Parathyroid adenoma (tissue), 2 donors: ENCODE measurements around the gene TMEM39B.
"Not testable (repeated sequence)": the region's sequence is repeated elsewhere in the genome, so short reads cannot be mapped to it uniquely, and the experiment has no call there.

ENCODE experiments used
- H2AFZ ChIP-seq: fragments of 300-600 bp; sonication (generic); one replicate; pipeline ENCODE4 v1.7.0; 2017; ENCODE audit warnings: antibody characterized with exemption, mild to moderate bottlenecking
- H3K27ac ChIP-seq: fragments of 300-600 bp; sonication (generic); one replicate; pipeline ENCODE4 v1.7.0; 2017
- H3K27me3 ChIP-seq: fragments of 300-600 bp; sonication (generic); one replicate; pipeline ENCODE4 v1.7.0; 2017; ENCODE audit warnings: low read length; ENCODE audit not compliant: control insufficient read depth, insufficient read depth
- H3K36me3 ChIP-seq: fragments of 300-600 bp; sonication (generic); one replicate; pipeline ENCODE4 v1.7.0; 2017; ENCODE audit warnings: low read length; ENCODE audit not compliant: control insufficient read depth, insufficient read depth
- H3K4me1 ChIP-seq: fragments of 300-600 bp; sonication (generic); one replicate; pipeline ENCODE4 v1.7.0; 2017; ENCODE audit warnings: control low read depth
- H3K4me2 ChIP-seq: fragments of 300-600 bp; sonication (generic); one replicate; pipeline ENCODE4 v1.7.0; 2017; ENCODE audit warnings: low read length
- H3K4me3 ChIP-seq: fragments of 300-600 bp; sonication (generic); one replicate; pipeline ENCODE4 v1.7.0; 2017; ENCODE audit warnings: low read depth, low read length
- H3K79me2 ChIP-seq: fragments of 300-600 bp; sonication (generic); one replicate; pipeline ENCODE4 v1.7.0; 2017; ENCODE audit warnings: control low read depth
- H3K9ac ChIP-seq: fragments of 300-600 bp; sonication (generic); one replicate; pipeline ENCODE4 v1.7.0; 2017; ENCODE audit warnings: mild to moderate bottlenecking
- H3K9me3 ChIP-seq: fragments of 300-600 bp; sonication (generic); one replicate; pipeline ENCODE4 v1.7.0; 2017; ENCODE audit warnings: low read length; ENCODE audit not compliant: control insufficient read depth
- TF ChIP-seq, protein P1 (sequence below): fragments of 300-600 bp; sonication (generic); IDR thresholded peaks from one replicate; pipeline ENCODE4 v1.7.0; 2017; ENCODE audit warnings: antibody characterized with exemption, mild to moderate bottlenecking
- donor health status: primary hyperparathyroidism.

Gene TMEM39B

DNA sequence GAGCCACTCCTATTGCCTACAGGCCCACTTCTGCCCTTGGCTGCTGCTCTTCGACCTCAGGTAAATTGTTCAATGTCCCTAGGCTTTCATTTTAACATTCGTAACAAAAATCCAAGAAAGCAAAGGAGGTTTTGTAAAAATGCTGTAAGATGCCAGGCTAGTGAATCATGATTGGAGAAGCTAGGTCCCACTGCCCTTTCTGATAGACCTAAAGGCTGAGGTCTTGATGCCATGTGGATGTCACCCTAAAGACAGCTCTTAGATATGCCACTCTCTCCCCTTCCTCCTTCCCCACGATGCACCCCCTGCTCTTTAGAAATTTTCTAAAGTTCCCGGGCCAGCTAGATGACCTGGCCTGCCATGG lies 9.9 kb upstream of the TMEM39B start:
- TF ChIP-seq, protein P1, sequence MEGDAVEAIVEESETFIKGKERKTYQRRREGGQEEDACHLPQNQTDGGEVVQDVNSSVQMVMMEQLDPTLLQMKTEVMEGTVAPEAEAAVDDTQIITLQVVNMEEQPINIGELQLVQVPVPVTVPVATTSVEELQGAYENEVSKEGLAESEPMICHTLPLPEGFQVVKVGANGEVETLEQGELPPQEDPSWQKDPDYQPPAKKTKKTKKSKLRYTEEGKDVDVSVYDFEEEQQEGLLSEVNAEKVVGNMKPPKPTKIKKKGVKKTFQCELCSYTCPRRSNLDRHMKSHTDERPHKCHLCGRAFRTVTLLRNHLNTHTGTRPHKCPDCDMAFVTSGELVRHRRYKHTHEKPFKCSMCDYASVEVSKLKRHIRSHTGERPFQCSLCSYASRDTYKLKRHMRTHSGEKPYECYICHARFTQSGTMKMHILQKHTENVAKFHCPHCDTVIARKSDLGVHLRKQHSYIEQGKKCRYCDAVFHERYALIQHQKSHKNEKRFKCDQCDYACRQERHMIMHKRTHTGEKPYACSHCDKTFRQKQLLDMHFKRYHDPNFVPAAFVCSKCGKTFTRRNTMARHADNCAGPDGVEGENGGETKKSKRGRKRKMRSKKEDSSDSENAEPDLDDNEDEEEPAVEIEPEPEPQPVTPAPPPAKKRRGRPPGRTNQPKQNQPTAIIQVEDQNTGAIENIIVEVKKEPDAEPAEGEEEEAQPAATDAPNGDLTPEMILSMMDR: no peak
- Histone ChIP-seq H3K9me3 (no peaks in the 10 kb centered on the region), H2AFZ (no peak overlapping the region), H3K4me1 (peaks cover 4% of the 10 kb centered on the region), H3K79me2 (no peaks in the 10 kb centered on the region), H3K4me2 (no peak overlapping the region), H3K27me3 (no peaks in the 10 kb centered on the region), H3K4me3 (no peak overlapping the region), H3K9ac (no peak overlapping the region), H3K27ac (peak overlapping the region; percentile 24), H3K36me3 (no peaks in the 10 kb centered on the region)

GRCh38 chr1:32063261-32063681 lies 9.5 kb upstream of the TMEM39B start:
- no peaks in the 10 kb centered on the region for H3K36me3 ChIP-seq
- H3K9ac ChIP-seq: no peak overlapping the region
- H3K4me2 ChIP-seq: no peak overlapping the region
- H3K27ac ChIP-seq: peak overlapping the region; percentile 24
- H3K79me2 ChIP-seq: no peaks in the 10 kb centered on the region
- H3K9me3 ChIP-seq: no peaks in the 10 kb centered on the region
- H3K4me1 ChIP-seq: peaks cover 4% of the 10 kb centered on the region
- TF ChIP-seq, protein P1: peak; percentile 52
- no peak overlapping the region for H2AFZ ChIP-seq
- H3K4me3 ChIP-seq: no peak overlapping the region
- H3K27me3 ChIP-seq: no peaks in the 10 kb centered on the region

GRCh38 chr1:32065613-32066488 lies 6.9 kb upstream of the TMEM39B start:
- not testable (repeated sequence) for H3K27ac ChIP-seq, H3K4me1 ChIP-seq

DNA sequence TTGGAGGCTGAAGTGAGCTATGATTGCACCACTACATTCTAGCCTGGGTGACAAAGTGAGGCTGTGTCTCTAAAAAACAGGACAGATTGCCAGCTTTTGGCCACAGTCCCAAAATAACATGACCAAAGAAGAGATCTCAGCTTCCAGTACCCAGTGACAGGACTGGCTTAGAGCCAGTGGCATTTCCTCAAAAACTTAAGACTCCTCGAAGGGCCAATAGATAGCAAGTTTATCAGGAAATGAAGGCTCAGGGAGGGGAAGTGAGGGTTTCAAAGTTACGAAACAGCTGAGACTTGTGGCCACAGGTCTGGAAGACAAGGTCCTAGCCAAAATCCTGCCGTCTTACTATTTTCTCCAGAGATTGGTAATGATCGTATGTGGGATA lies 6.3 kb upstream of the TMEM39B start:
- Histone ChIP-seq H3K9ac (no peak overlapping the region), H3K9me3 (no peaks in the 10 kb centered on the region), H3K36me3 (no peaks in the 10 kb centered on the region), H2AFZ (no peak overlapping the region), H3K79me2 (no peaks in the 10 kb centered on the region), H3K27me3 (no peaks in the 10 kb centered on the region), H3K27ac (peak overlapping the region; percentile 9), H3K4me2 (peak overlapping the region; percentile 5), H3K4me3 (no peak overlapping the region), H3K4me1 (peaks cover 4% of the 10 kb centered on the region)
- TF ChIP-seq, protein P1: no peak

More at GRCh38 chr1:32065613-32066488, 6.9 kb upstream of the TMEM39B start:
- not testable (repeated sequence) for H3K4me3 ChIP-seq, H2AFZ ChIP-seq, H3K27me3 ChIP-seq, H3K9ac ChIP-seq, H3K36me3 ChIP-seq, H3K79me2 ChIP-seq, H3K9me3 ChIP-seq
- peak overlapping the region; percentile 5 for H3K4me2 ChIP-seq

DNA sequence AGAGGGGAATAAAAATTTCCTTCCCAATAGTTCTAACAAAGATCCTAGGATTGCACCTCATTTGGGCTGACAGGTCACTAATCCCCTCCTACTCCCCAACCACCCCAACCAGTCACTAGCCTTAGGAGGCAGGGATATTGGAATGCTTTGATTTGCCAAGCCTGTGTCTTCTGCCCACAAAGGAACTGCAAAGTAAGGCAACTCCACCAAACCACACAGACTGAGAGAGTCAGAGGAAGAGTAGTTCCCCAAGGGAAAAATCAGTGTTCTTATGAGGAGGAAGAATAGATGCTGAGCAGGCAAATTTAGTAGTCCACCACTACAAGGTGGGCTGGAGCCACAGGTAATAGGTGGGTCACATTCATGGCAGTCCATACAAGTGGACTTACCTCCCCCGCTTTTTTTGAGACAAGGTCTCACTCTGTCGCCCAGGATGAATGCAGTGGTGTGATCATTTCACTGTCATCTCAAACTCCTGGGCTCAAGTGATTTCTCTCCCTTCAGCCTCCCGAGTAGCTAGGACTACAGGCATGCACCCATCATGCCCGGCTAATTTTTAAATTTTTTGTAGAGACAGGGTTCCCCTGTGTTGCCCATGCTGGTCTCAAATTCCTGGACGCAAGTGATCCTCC lies 3.7 kb upstream of the TMEM39B start:
- no peak overlapping the region for H3K4me2 ChIP-seq
- H2AFZ ChIP-seq: no peak overlapping the region
- no peaks in the 10 kb centered on the region for H3K27me3 ChIP-seq
- no peaks in the 10 kb centered on the region for H3K79me2 ChIP-seq
- H3K27ac ChIP-seq: no peak overlapping the region
- H3K9ac ChIP-seq: no peak overlapping the region
- H3K9me3 ChIP-seq: no peaks in the 10 kb centered on the region
- no peak overlapping the region for H3K4me3 ChIP-seq
- no peaks in the 10 kb centered on the region for H3K36me3 ChIP-seq
- peaks cover 3% of the 10 kb centered on the region for H3K4me1 ChIP-seq
- TF ChIP-seq, protein P1: no peak
